Trophoblast cell (in vitro differentiated cells and primary cell): Measurements from ENCODE around the gene SLC25A23.
"Not testable (repeated sequence)": the region's sequence is repeated elsewhere in the genome, so short reads cannot be mapped to it uniquely, and the experiment has no call there.

Source experiments
- DNase-seq, 2 donors: peaks; one replicate each; pipeline ENCODE4 v3.0.0-alpha.2; 2016
- H2AFZ ChIP-seq: 2 replicates; pipeline ENCODE4 v1.6.1; 2013; ENCODE audit warnings: low read length, moderate library complexity, mild to moderate bottlenecking; ENCODE audit not compliant: insufficient read depth, poor library complexity
- H2AK5ac ChIP-seq: 2 replicates; pipeline ENCODE4 v1.6.1; 2013; ENCODE audit warnings: mild to moderate bottlenecking, low read length
- H2BK120ac ChIP-seq: 2 replicates; pipeline ENCODE4 v1.6.1; 2013; ENCODE audit warnings: low read length, mild to moderate bottlenecking, moderate library complexity; ENCODE audit not compliant: insufficient read depth, poor library complexity
- H2BK12ac ChIP-seq: 2 replicates; pipeline ENCODE4 v1.6.1; 2013; ENCODE audit warnings: mild to moderate bottlenecking, low read length, moderate library complexity
- H2BK5ac ChIP-seq: 2 replicates; pipeline ENCODE4 v1.6.1; 2013; ENCODE audit warnings: low read length, low read depth, moderate library complexity, mild to moderate bottlenecking; ENCODE audit not compliant: poor library complexity
- H3K14ac ChIP-seq: 2 replicates; pipeline ENCODE4 v1.6.1; 2013; ENCODE audit warnings: mild to moderate bottlenecking, low read length
- H3K18ac ChIP-seq: 2 replicates; pipeline ENCODE4 v1.6.1; 2013; ENCODE audit warnings: mild to moderate bottlenecking, low read length
- H3K23ac ChIP-seq: 2 replicates; pipeline ENCODE4 v1.6.1; 2013; ENCODE audit warnings: low read length
- H3K27ac ChIP-seq: 2 replicates; pipeline ENCODE4 v1.5.1; 2013; ENCODE audit warnings: low read depth, mild to moderate bottlenecking, inconsistent platforms, low read length, moderate library complexity
- H3K27me3 ChIP-seq: 2 replicates; pipeline ENCODE4 v1.6.1; 2013; ENCODE audit warnings: inconsistent platforms, mild to moderate bottlenecking, low read length, moderate library complexity; ENCODE audit not compliant: insufficient read depth
- H3K36me3 ChIP-seq, 2 experiments: 1 replicate in 1 of 2; 2 replicates in 1 of 2; pipeline ENCODE4 v1.6.1; 2013; ENCODE audit warnings: low read length in 2 of 2, mild to moderate bottlenecking in 2 of 2, moderate library complexity in 1 of 2; ENCODE audit not compliant: insufficient read depth in 2 of 2, control insufficient read depth in 1 of 2
- H3K4ac ChIP-seq: 2 replicates; pipeline ENCODE4 v1.6.1; 2013; ENCODE audit warnings: low read depth, mild to moderate bottlenecking, low read length, moderate library complexity
- H3K4me1 ChIP-seq, 2 experiments: 1 replicate in 1 of 2; 2 replicates in 1 of 2; pipeline ENCODE4 v1.6.1; 2013; ENCODE audit warnings: low read length in 2 of 2, mild to moderate bottlenecking in 2 of 2, moderate library complexity in 1 of 2; ENCODE audit not compliant: insufficient read depth in 2 of 2, control insufficient read depth in 1 of 2
- H3K4me2 ChIP-seq: 2 replicates; pipeline ENCODE4 v1.6.1; 2013; ENCODE audit warnings: inconsistent platforms, mild to moderate bottlenecking, low read length, moderate library complexity
- H3K4me3 ChIP-seq: 2 replicates; pipeline ENCODE4 v1.5.1; 2013; ENCODE audit warnings: mild to moderate bottlenecking, low read depth, low read length, inconsistent platforms
- H3K79me1 ChIP-seq: one replicate; pipeline ENCODE4 v1.6.1; 2013; ENCODE audit warnings: low read length
- H3K79me2 ChIP-seq: 2 replicates; pipeline ENCODE4 v1.6.1; 2013; ENCODE audit warnings: low read length, mild to moderate bottlenecking; ENCODE audit not compliant: control insufficient read depth, insufficient read depth, poor library complexity
- H3K9ac ChIP-seq: 2 replicates; pipeline ENCODE4 v1.6.1; 2013; ENCODE audit warnings: mild to moderate bottlenecking, low read length
- H3K9me3 ChIP-seq: 2 replicates; pipeline ENCODE4 v1.6.1; 2013; ENCODE audit warnings: low read depth, mild to moderate bottlenecking, control low read depth, inconsistent platforms, low read length; ENCODE audit not compliant: insufficient read depth
- H4K12ac ChIP-seq: 2 replicates; pipeline ENCODE4 v1.6.1; 2013; ENCODE audit warnings: low read depth, mild to moderate bottlenecking, low read length, moderate library complexity
- H4K8ac ChIP-seq: 2 replicates; pipeline ENCODE4 v1.6.1; 2013; ENCODE audit warnings: low read depth, mild to moderate bottlenecking, low read length, moderate library complexity
- H4K91ac ChIP-seq: one replicate; pipeline ENCODE4 v1.6.1; 2013; ENCODE audit warnings: low read depth, mild to moderate bottlenecking, low read length, moderate library complexity
- WGBS: extraction: QIAGEN DNeasy Blood & Tissue Kit; methylation state at CpG from one replicate; pipeline ENCODE4 v1.1.7; 2013; ENCODE audit warnings: missing lambda C conversion rate; ENCODE audit not compliant: insufficient read length, insufficient coverage; ENCODE audit errors: extremely low coverage; 5-methylcytosine and 5-hydroxymethylcytosine counted together

Gene SLC25A23

DNA sequence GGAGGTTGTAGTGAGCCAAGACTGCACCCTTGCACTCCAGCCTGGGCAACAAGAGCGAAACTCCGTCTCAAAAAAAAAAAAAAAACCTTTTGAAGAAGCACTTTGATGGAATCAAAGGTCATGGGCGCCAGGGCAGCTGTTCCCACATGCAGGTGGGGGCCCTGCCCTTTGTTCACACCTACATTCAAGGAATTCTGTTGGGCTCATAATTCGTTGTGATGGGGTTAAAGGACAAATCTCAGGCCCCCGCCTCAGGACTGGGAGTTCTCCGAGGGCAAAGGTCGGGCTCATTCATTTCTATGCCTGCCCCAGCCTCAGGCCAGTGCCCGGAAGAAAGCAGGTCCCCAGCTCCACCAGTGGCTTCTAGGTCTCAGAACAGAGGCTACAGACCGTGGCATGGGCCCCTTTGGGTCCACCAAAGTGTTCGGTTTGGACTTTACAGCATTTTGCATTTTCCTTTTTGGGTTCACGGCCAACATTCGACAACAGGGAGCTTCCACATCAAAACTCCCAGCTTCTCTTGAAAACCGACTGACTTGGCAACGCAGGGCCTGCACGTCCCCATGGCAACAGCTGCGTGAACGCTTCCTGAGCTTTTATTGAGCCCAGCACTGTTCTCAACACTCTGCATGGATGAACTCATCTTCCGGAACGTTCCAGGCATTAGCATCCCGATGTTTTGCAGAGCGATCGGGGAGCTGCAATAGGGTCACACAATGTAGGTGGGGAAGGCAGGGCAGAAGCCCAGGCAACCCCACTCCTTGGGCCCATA lies 56.6 kb downstream of the SLC25A23 start:
- Histone ChIP-seq H3K27ac (no peak overlapping the region), H2BK5ac (no peak overlapping the region), H3K4me2 (no peak overlapping the region), H3K79me2 (no peaks in the 10 kb centered on the region), H2BK120ac (no peak overlapping the region), H2AFZ (no peak overlapping the region), H3K36me3 (no peaks in the 10 kb centered on the region), H3K14ac (no peak overlapping the region), H2BK12ac (no peak overlapping the region), H3K79me1 (no peaks in the 10 kb centered on the region), H3K4me3 (no peak overlapping the region), H3K18ac (no peak overlapping the region), H3K4me1 (no peaks in the 10 kb centered on the region), H3K23ac (no peak overlapping the region), H3K4ac (no peak overlapping the region), H4K91ac (no peak overlapping the region), H3K27me3 (no peaks in the 10 kb centered on the region), H4K12ac (no peak overlapping the region), H2AK5ac (no peak overlapping the region), H3K9ac (no peak overlapping the region), H4K8ac (no peak overlapping the region), H3K9me3 (no peaks in the 10 kb centered on the region)
- no peak for DNase-seq
- WGBS: no CpG with 5 or more reads among the region's 22 CpGs

DNA sequence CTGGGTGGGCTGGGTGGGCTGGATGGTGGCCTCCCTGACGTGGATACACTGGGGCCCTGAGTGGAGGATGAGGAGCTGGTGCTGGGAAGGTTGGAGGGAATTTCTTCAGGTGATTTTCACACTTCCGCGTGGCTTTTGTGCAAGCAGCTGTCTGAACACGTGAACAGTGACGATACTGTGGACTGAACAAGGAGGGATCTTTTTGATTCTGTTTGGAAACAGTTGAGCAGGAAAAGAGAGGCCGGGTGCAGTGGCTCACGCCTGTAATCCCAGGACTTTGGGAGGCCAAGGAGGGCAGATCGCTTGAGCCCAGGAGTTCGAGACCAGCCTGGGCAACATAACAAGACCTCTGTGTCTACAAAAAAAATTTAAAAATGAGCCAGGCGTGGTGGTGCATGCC lies 57.5 kb downstream of the SLC25A23 start:
- H3K4me3 ChIP-seq: no peak overlapping the region
- no peak overlapping the region for H3K4ac ChIP-seq
- no peaks in the 10 kb centered on the region for H3K79me2 ChIP-seq
- DNase-seq: no peak
- no peaks in the 10 kb centered on the region for H3K36me3 ChIP-seq
- no peaks in the 10 kb centered on the region for H3K79me1 ChIP-seq
- H2AK5ac ChIP-seq: no peak overlapping the region
- no peak overlapping the region for H4K91ac ChIP-seq
- H3K18ac ChIP-seq: no peak overlapping the region
- no peak overlapping the region for H4K8ac ChIP-seq
- no CpG with 5 or more reads among the region's 10 CpGs for WGBS
- H3K4me2 ChIP-seq: no peak overlapping the region
- no peaks in the 10 kb centered on the region for H3K4me1 ChIP-seq
- H3K27me3 ChIP-seq: no peaks in the 10 kb centered on the region
- H3K23ac ChIP-seq: no peak overlapping the region
- no peak overlapping the region for H2BK12ac ChIP-seq
- no peak overlapping the region for H3K14ac ChIP-seq
- H4K12ac ChIP-seq: no peak overlapping the region
- no peaks in the 10 kb centered on the region for H3K9me3 ChIP-seq
- no peak overlapping the region for H2AFZ ChIP-seq
- no peak overlapping the region for H3K27ac ChIP-seq
- no peak overlapping the region for H2BK5ac ChIP-seq
- no peak overlapping the region for H2BK120ac ChIP-seq
- no peak overlapping the region for H3K9ac ChIP-seq

DNA sequence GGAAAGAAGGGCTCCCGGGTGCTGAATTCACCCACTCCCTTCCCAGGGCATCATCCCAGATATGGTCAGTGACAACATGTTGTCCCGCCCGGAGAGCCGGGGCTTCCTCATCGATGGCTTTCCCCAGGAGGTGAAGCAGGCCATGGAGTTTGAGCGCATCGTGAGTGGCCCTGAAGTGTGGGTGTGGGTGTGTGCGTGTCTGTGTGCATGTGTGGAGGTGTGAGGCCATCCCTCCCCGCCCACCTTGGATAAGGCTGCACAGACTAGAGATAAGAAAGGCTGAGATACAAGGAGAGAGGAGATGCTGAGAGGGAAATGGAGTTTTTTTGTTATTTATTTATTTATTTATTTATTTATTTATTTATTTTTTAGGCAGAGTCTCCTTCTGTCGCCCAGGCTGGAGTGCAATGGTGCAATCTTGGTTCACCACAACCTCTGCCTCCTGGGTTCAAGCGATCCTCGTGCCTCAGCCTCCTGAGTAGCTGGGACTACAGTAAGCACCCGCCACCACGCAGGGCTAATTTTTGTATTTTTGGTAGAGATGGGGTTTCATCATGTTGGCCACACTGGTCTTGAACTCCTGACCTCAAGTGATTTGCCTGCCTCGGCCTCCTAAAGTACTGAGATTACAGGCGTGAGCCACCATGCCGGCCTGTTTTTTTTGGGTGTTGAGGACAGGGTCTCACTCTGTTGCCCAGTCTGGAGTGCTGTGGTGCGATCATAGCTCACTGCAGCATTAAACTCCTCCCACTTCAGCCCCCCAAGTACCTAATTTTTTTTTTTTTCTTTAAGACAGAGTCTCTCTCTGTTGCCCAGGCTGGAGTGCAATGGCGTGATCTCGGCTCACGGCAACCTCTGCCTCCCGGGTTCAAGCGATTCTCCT lies 59.3 kb downstream of the SLC25A23 start:
- H3K4me3 ChIP-seq, H3K4me1 ChIP-seq, DNase-seq, H3K79me1 ChIP-seq, H2AFZ ChIP-seq, H4K12ac ChIP-seq, H4K8ac ChIP-seq, H3K27ac ChIP-seq, H3K4me2 ChIP-seq, H4K91ac ChIP-seq, H3K27me3 ChIP-seq, H3K4ac ChIP-seq, H3K23ac ChIP-seq, H2BK12ac ChIP-seq, H3K9ac ChIP-seq, H3K18ac ChIP-seq, H3K9me3 ChIP-seq, H2AK5ac ChIP-seq, H3K79me2 ChIP-seq, H2BK5ac ChIP-seq, H3K36me3 ChIP-seq, H3K14ac ChIP-seq, H2BK120ac ChIP-seq: not testable (repeated sequence)
- WGBS: no CpG with 5 or more reads among the region's 23 CpGs

DNA sequence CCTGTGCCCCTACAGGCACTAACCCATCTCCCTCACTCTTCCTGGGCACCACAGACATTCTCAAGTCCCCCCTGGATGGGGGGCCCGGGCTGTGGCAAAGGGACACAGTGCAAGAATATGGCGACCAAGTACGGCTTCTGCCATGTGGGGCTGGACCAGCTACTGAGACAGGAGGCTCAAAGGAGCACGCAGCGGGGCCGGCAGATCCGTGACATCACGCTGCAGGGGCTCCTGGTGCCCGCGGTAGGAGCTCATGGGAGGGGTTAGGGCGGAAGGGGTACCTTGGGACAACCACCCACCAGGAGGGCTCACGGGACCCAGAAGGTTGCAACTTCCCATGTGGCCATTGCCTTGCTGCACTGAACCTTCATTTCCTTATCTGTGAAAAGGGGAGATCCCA lies 63.3 kb downstream of the SLC25A23 start:
- Histone ChIP-seq H2AFZ (no peak overlapping the region), H2BK120ac (no peak overlapping the region), H2AK5ac (no peak overlapping the region), H3K4me1 (peaks cover 10 to 12% of the 10 kb centered on the region in 2 experiments), H3K36me3 (peaks cover 4 to 5% of the 10 kb centered on the region in 2 experiments), H3K23ac (no peak overlapping the region), H3K4me2 (no peak overlapping the region), H3K27ac (no peak overlapping the region), H3K9me3 (no peaks in the 10 kb centered on the region), H3K4ac (no peak overlapping the region), H3K14ac (no peak overlapping the region), H4K12ac (no peak overlapping the region), H2BK12ac (no peak overlapping the region), H3K79me1 (peaks cover 17% of the 10 kb centered on the region), H3K79me2 (peaks cover 15% of the 10 kb centered on the region), H4K91ac (no peak overlapping the region), H3K27me3 (no peaks in the 10 kb centered on the region), H4K8ac (no peak overlapping the region), H2BK5ac (no peak overlapping the region), H3K18ac (no peak overlapping the region), H3K4me3 (no peak overlapping the region), H3K9ac (no peak overlapping the region)
- DNase-seq: no peak
- no CpG with 5 or more reads among the region's 12 CpGs for WGBS
